ENCODE results near the gene SNORC. TPM values are rescaled to one million over a fixed set of nuclear protein-coding genes. Genes with fewer than 3 reads are reported as not detected.

The SNORC gene
- total and polyA plus RNA-seq, 9 of the 15 experiments (the other 6 are each of a cell fraction or from before 2014, with no cell fraction given): 0.14 to 2.5 (median 0.72) TPM; not detected in 2

- ATAC-seq (no peak), FAIRE-seq (no peak), DNase-seq (ENCODE audit: extremely low read depth in 1 of 4, low spot score in 3 of 4) (no peak)
- H3K4me2 ChIP-seq (ENCODE audit: insufficient read depth, low read length): no peak overlapping the region
- no peak overlapping the region for H3K4me3 ChIP-seq
- no peaks in the 10 kb centered on the region for H3K9me1 ChIP-seq (ENCODE audit: control insufficient read depth, insufficient read depth, low read length)
- H3K27me3 ChIP-seq (ENCODE audit: control insufficient read depth in 2 of 2, insufficient read depth in 2 of 2, low read length in 2 of 2): peaks cover 0 to 26% of the 10 kb centered on the region in 2 experiments; a peak in 2 of 5 replicates
- intact Hi-C loops (cut with micrococcal nuclease) (no loop called here), in situ Hi-C loops (cut with MboI) (no loop called here)
- ChIA-PET POLR2A (interaction anchor here (0.7 kb wide), 1 partner anchor 251 kb away, joined by 3 read pairs; no protein-coding TSS in a partner anchor), CTCF (ENCODE audit: low intra/inter-chr PET ratio) (no interaction called here)
- H3K27ac ChIP-seq (ENCODE audit: extremely low read depth, low read depth, low read length): no peak overlapping the region
- TF ChIP-seq MBD2 (IDR thresholded peaks at IDR 0.05; ENCODE audit: borderline replicate concordance, low read depth) (no peak), CREB3 (tag; conservative IDR thresholded peaks at IDR 0.05; ENCODE audit: low read depth) (no peak), POLR2AphosphoS5 (IDR thresholded peaks at IDR 0.05; ENCODE audit: control insufficient read depth, insufficient read depth, low read depth, low read length) (no peak), CSDE1 (IDR thresholded peaks at IDR 0.05) (no peak), ZNF165 (CRISPR knock-in tag; IDR thresholded peaks at IDR 0.05; ENCODE audit: borderline replicate concordance) (no peak), NCOA6 (IDR thresholded peaks at IDR 0.05) (no peak), ARID3B (CRISPR knock-in tag; IDR thresholded peaks at IDR 0.05; ENCODE audit: borderline replicate concordance) (no peak), FOXA3 (CRISPR knock-in tag; conservative IDR thresholded peaks at IDR 0.05 in 1 of 2, IDR thresholded peaks at IDR 0.05 in 1 of 2) (no peak)
- H3K36me3 ChIP-seq (ENCODE audit: control insufficient read depth, insufficient read depth, low read length): no peaks in the 10 kb centered on the region
- no peaks in the 10 kb centered on the region for H3K9me3 ChIP-seq (replicated peaks; ENCODE audit: control insufficient read depth, insufficient read depth, low read depth, low read length)
- H4K20me1 ChIP-seq (replicated peaks; ENCODE audit: control insufficient read depth, insufficient read depth, low read length): no peaks in the 10 kb centered on the region
- no peak overlapping the region; a peak in 1 of 4 replicates for H3K9ac ChIP-seq (ENCODE audit: insufficient read depth in 1 of 2, low read depth in 2 of 2, low read length in 2 of 2)
- peaks cover 0 to 6% of the 10 kb centered on the region in 2 experiments; a peak in 2 of 5 replicates for H3K4me1 ChIP-seq (replicated peaks in 1 of 2; ENCODE audit: control insufficient read depth in 2 of 2, insufficient read depth in 2 of 2, low read length in 2 of 2)
- no peak overlapping the region for H2AFZ ChIP-seq (ENCODE audit: low read depth, low read length)
- H3K79me2 ChIP-seq (ENCODE audit: control insufficient read depth, insufficient read depth, low read length): no peaks in the 10 kb centered on the region
- BruUV-seq (replicated peaks): no TSS peak
- WGBS (ENCODE audit: insufficient coverage, low coverage, missing lambda C conversion rate): 35% methylated on average over 24 of the region's 43 CpGs
Measured at GRCh38 chr2:232900811-232901735, 31.0 kb downstream of the SNORC start.
